PFSK-1 (cell line): ENCODE results near the gene MTMR10.

ENCODE experiments used
- POLR2AphosphoS5 ChIP-seq: IDR thresholded peaks from 2 replicates; pipeline ENCODE4 v1.6.1; 2012; ENCODE audit warnings: low read depth, mild to moderate bottlenecking, control low read depth, low read length, moderate library complexity
- TF ChIP-seq, protein P1 (sequence below), 2 experiments: IDR thresholded peaks; 2 replicates each; pipeline versions ENCODE4 v1.6.1 to v1.8.0; 2011 to 2012; ENCODE audit warnings: low read depth in 2 of 2, low read length in 2 of 2, control low read depth in 1 of 2, inconsistent platforms in 1 of 2, mild to moderate bottlenecking in 1 of 2, moderate library complexity in 1 of 2; ENCODE audit not compliant: insufficient read depth in 1 of 2

DNA sequence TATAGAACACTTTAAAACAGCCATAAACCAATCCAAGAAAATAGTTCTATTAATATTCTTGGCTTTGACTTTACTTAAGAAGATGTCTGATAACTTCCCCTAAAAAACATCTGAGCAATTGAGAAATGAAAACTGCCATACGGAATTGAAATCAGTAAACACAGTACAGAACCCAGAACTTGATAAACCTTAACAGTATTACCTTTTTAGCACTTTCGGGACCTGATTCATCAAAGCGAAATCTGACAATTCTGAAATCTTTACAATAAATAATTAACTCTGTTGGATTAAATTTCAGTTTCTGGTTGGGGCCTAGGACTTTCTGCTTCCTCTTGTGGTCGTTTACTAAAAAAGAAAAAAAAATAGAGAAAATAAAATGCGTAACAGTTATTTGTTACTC is 17.3 kb downstream of the MTMR10 start:
- TF ChIP-seq, protein P1, sequence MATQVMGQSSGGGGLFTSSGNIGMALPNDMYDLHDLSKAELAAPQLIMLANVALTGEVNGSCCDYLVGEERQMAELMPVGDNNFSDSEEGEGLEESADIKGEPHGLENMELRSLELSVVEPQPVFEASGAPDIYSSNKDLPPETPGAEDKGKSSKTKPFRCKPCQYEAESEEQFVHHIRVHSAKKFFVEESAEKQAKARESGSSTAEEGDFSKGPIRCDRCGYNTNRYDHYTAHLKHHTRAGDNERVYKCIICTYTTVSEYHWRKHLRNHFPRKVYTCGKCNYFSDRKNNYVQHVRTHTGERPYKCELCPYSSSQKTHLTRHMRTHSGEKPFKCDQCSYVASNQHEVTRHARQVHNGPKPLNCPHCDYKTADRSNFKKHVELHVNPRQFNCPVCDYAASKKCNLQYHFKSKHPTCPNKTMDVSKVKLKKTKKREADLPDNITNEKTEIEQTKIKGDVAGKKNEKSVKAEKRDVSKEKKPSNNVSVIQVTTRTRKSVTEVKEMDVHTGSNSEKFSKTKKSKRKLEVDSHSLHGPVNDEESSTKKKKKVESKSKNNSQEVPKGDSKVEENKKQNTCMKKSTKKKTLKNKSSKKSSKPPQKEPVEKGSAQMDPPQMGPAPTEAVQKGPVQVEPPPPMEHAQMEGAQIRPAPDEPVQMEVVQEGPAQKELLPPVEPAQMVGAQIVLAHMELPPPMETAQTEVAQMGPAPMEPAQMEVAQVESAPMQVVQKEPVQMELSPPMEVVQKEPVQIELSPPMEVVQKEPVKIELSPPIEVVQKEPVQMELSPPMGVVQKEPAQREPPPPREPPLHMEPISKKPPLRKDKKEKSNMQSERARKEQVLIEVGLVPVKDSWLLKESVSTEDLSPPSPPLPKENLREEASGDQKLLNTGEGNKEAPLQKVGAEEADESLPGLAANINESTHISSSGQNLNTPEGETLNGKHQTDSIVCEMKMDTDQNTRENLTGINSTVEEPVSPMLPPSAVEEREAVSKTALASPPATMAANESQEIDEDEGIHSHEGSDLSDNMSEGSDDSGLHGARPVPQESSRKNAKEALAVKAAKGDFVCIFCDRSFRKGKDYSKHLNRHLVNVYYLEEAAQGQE (IDR thresholded peaks at IDR 0.05; ENCODE audit: insufficient read depth in 1 of 2, low read depth in 2 of 2, low read length in 2 of 2), result no peak
- TF ChIP-seq POLR2AphosphoS5, result no peak
